ENCODE data around the gene THSD7B. TPM values are rescaled to one million over a fixed set of nuclear protein-coding genes. Genes with fewer than 3 reads are reported as not detected.
"Not testable (repeated sequence)": the region's sequence is repeated elsewhere in the genome, so short reads cannot be mapped to it uniquely, and the experiment has no call there.

The THSD7B gene
- polyA plus RNA-seq, 2 of the 4 experiments (the other 2 are of a cell fraction): not detected

DNA sequence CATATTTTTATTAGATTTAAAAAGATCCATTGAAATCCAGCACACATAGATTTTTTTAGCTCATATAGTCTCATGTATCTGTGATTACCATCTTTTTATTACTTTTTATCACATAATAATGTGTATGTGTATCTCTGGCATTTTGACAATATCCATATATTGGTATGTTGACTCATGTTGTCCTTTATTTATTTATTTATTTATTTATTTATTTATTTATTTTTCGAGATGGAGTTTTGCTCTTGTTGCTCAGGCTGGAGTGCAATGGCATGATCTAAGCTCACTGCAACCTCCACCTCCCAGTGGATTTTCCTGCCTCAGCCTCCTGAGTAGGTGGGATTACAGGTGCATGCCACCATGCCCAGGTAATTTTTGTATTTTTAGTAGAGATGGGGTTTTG lies 823.2 kb downstream of the THSD7B start:
- CTCF ChIA-PET; ATAC-seq; H3K4me1 ChIP-seq; H3K9me3 ChIP-seq; FAIRE-seq; H3K4me2 ChIP-seq; H3K27ac ChIP-seq; POLR2A ChIA-PET; H3K4me3 ChIP-seq; DNase-seq (ENCODE audit: low read depth in 1 of 2, low spot score in 1 of 2): not testable (repeated sequence)
- WGBS (ENCODE audit: missing lambda C conversion rate): 3% methylated on average over 1 of the region's 1 CpG
- TF ChIP-seq ZC3H11A (IDR thresholded peaks at IDR 0.05): peak; percentile 70

DNA sequence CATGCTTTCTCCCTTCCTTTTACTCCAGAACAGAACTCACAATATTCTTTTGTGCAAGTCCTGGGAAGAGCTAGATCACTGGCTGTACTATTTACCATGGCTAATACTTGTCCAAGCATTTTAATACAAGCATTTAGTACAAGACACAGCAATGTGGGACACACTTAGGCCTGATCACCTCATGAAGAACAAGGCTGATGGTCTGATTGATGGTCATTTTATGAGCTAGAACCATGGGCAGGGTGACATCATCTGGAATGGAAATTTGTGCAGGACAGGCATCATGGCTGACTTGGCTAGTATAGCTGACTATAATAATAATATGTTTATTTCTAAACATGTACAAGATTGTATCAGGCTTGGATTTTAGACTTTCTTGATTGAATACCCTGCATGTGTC lies 824.8 kb downstream of the THSD7B start:
- Histone ChIP-seq H3K27ac (no peak overlapping the region), H3K4me3 (no peak overlapping the region), H3K4me1 (no peaks in the 10 kb centered on the region), H3K9me3 (no peaks in the 10 kb centered on the region), H3K4me2 (no peak overlapping the region)
- CTCF ChIA-PET: interaction anchor here (0.7 kb wide), 1 partner anchor 13 kb away, joined by 3 read pairs; no protein-coding TSS in a partner anchor
- FAIRE-seq (no peak), DNase-seq (ENCODE audit: low read depth in 1 of 2, low spot score in 1 of 2) (no peak), ATAC-seq (no peak)
- TF ChIP-seq RFX5 (IDR thresholded peaks at IDR 0.05): no peak
- TF ChIP-seq SMC3 (IDR thresholded peaks at IDR 0.05): no peak
- no peak for TF ChIP-seq HMGXB4 (CRISPR knock-in tag; IDR thresholded peaks at IDR 0.05; ENCODE audit: borderline replicate concordance)
- POLR2A ChIA-PET: no interaction called here

- FAIRE-seq (no peak), ATAC-seq (no peak), DNase-seq (ENCODE audit: low read depth in 1 of 2, low spot score in 1 of 2) (no peak)
- H3K4me1 ChIP-seq: no peaks in the 10 kb centered on the region
- H3K9me3 ChIP-seq: no peaks in the 10 kb centered on the region
- H3K27ac ChIP-seq: no peak overlapping the region
- 2% methylated on average over 2 of the region's 2 CpGs for WGBS (ENCODE audit: missing lambda C conversion rate)
- POLR2A ChIA-PET: no interaction called here
- TF ChIP-seq EHF (CRISPR knock-in tag; IDR thresholded peaks at IDR 0.05) (no peak), MAFK (IDR thresholded peaks at IDR 0.05; ENCODE audit: partially characterized antibody) (peak; percentile 20)
- no peak overlapping the region for H3K4me2 ChIP-seq
- H3K4me3 ChIP-seq: no peak overlapping the region
- CTCF ChIA-PET: no interaction called here
These were observed 842.5 kb downstream of the THSD7B start for GRCh38 chr2:137607722-137608318.

DNA sequence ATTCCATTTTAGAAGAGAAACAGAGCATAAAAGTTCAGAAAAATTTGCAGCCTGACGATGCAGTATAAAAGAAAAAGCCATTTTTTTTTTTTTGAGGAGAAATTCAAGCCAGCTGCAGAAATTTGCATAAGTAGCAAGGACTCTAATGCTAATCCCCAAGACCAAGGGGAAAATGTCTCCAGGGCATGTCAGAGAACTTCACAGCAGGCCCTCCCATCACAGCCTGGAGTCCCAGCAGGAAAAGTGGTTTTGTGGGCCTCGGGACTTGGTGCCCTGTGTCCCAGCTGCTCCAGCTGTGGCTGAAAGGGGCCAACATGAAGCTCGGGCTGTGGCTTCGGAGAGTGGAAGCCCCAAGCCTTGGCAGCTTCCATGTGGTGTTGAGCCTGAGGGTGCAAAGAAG lies 873.6 kb downstream of the THSD7B start:
- H3K4me2 ChIP-seq: no peak overlapping the region
- TF ChIP-seq MAX (IDR thresholded peaks at IDR 0.05) (no peak), KDM1A (IDR thresholded peaks at IDR 0.05; ENCODE audit: low read depth) (no peak), MAZ (IDR thresholded peaks at IDR 0.05; ENCODE audit: borderline replicate concordance, low read depth, low read length) (no peak), FOSB (CRISPR knock-in tag; IDR thresholded peaks at IDR 0.05) (no peak), TFCP2L1 (CRISPR knock-in tag; IDR thresholded peaks at IDR 0.05) (no peak), NFE2L2 (conservative IDR thresholded peaks at IDR 0.05; ENCODE audit: low read length) (no peak), JUN (IDR thresholded peaks at IDR 0.05) (no peak), ZC3H11A (IDR thresholded peaks at IDR 0.05) (no peak)
- CTCF ChIA-PET: no interaction called here
- H3K4me1 ChIP-seq: no peaks in the 10 kb centered on the region
- WGBS (ENCODE audit: missing lambda C conversion rate): 0% methylated on average over 4 of the region's 4 CpGs
- H3K27ac ChIP-seq: no peak overlapping the region
- FAIRE-seq: no peak
- no peak for DNase-seq (ENCODE audit: low read depth in 1 of 2, low spot score in 1 of 2)
- no peaks in the 10 kb centered on the region for H3K9me3 ChIP-seq
- POLR2A ChIA-PET: no interaction called here
- no peak overlapping the region for H3K4me3 ChIP-seq
- no peak for ATAC-seq

- H3K4me2 ChIP-seq: no peak overlapping the region
- no peaks in the 10 kb centered on the region for H3K9me3 ChIP-seq
- WGBS (ENCODE audit: missing lambda C conversion rate): 28% methylated on average over 2 of the region's 2 CpGs
- FAIRE-seq: no peak
- no peak overlapping the region for H3K27ac ChIP-seq
- H3K4me1 ChIP-seq: no peaks in the 10 kb centered on the region
- DNase-seq (ENCODE audit: low read depth in 1 of 2, low spot score in 1 of 2): no peak
- POLR2A ChIA-PET: no interaction called here
- H3K4me3 ChIP-seq: no peak overlapping the region
- CTCF ChIA-PET: no interaction called here
- ATAC-seq: no peak
- TF ChIP-seq NFE2L2 (conservative IDR thresholded peaks at IDR 0.05; ENCODE audit: low read length) (no peak), NPAS2 (CRISPR knock-in tag; IDR thresholded peaks at IDR 0.05; ENCODE audit: borderline replicate concordance) (no peak), SREBF2 (IDR thresholded peaks at IDR 0.05) (no peak), FOSL2 (IDR thresholded peaks at IDR 0.05) (no peak), FOSL2 (CRISPR knock-in tag; IDR thresholded peaks at IDR 0.05) (no peak), CEBPB (IDR thresholded peaks at IDR 0.05) (no peak)
These were observed 879.4 kb downstream of the THSD7B start for GRCh38 chr2:137644731-137645130.
